GM12878 (cell line): ENCODE results near the gene DNAJC13. TPM values are rescaled to one million over a fixed set of nuclear protein-coding genes. Genes with fewer than 3 reads are reported as not detected.

Source experiments
- ATAC-seq: fragments of 200-7000 bp; cut with Tn5 transposase; 3 replicates; pipeline ENCODE4 v1.9.1; 2020; ENCODE audit warnings: mild to moderate bottlenecking, moderate library complexity
- BruUV-seq: library from RNA; stranded (reverse); fragments of 400-500 nt; replicated peaks from 2 replicates; lab custom pipeline; 2021; lab: Mats Ljungman, UMichigan
- CTCF ChIA-PET: fragments of 300-600 bp; sonication (Branson Sonifier 250); formaldehyde crosslinking; extraction: SDS; loops from one replicate; lab custom pipeline; 2021; ENCODE audit warnings: inconsistent platforms; lab: Yijun Ruan, JAX
- POLR2A ChIA-PET: fragments of 350-600 bp; formaldehyde crosslinking; extraction: SDS; loops from one replicate; lab custom pipeline; 2021; ENCODE audit warnings: inconsistent platforms; lab: Charles Lee
- RAD21 ChIA-PET: fragments of 300-600 bp; sonication (Branson Sonifier 250); formaldehyde crosslinking; loops from one replicate; lab custom pipeline; 2023; ENCODE audit warnings: antibody characterized with exemption; ENCODE audit not compliant: unreplicated experiment; lab: Charles Lee
- SMC1A ChIA-PET: fragments of 300-600 bp; sonication (Branson Sonifier 250); formaldehyde crosslinking; loops from one replicate; lab custom pipeline; 2023; ENCODE audit not compliant: unreplicated experiment, uncharacterized antibody; lab: Charles Lee
- DNase-seq: peaks from one replicate; pipeline ENCODE4 v3.0.0-alpha.2; 2011; ENCODE audit warnings: low read depth, low spot score
- FAIRE-seq: peaks from 3 replicates; lab custom pipeline; 2011; peaks lifted over from hg19 to GRCh38; lab: Jason Lieb, UNC
- H2AFZ ChIP-seq: 2 replicates; pipeline ENCODE4 v1.6.0; 2011; ENCODE audit warnings: low read depth, low read length, control low read depth; ENCODE audit not compliant: control insufficient read depth
- H3K27ac ChIP-seq: 2 replicates; pipeline ENCODE4 v1.5.1; 2011; ENCODE audit warnings: control low read depth; ENCODE audit not compliant: control insufficient read depth, insufficient read depth
- H3K27me3 ChIP-seq, 2 experiments: replicated peaks in 1 of 2; 2 replicates each; pipeline versions ENCODE4 v1.6.0 to v1.6.1; 2011; ENCODE audit warnings: low read length in 1 of 2; ENCODE audit not compliant: control insufficient read depth in 2 of 2, insufficient read depth in 2 of 2
- H3K36me3 ChIP-seq, 2 experiments: 2 replicates each; pipeline ENCODE4 v1.5.1; 2011; ENCODE audit warnings: low read length in 1 of 2; ENCODE audit not compliant: control insufficient read depth in 2 of 2, insufficient read depth in 2 of 2
- H3K4me1 ChIP-seq: 2 replicates; pipeline ENCODE4 v1.6.1; 2011; ENCODE audit warnings: mild to moderate bottlenecking, low read length, moderate library complexity, mixed read lengths; ENCODE audit not compliant: control insufficient read depth, insufficient read depth
- H3K4me2 ChIP-seq: 2 replicates; pipeline ENCODE4 v1.6.0; 2011; ENCODE audit warnings: control low read depth; ENCODE audit not compliant: control insufficient read depth, insufficient read depth
- H3K4me3 ChIP-seq: fragments of 200-600 bp; sonication (generic); 2 replicates; pipeline ENCODE4 v1.5.1; 2016
- H3K79me2 ChIP-seq: 2 replicates; pipeline ENCODE4 v1.6.0; 2011; ENCODE audit warnings: low read length; ENCODE audit not compliant: control insufficient read depth, insufficient read depth
- H3K9ac ChIP-seq: 2 replicates; pipeline ENCODE4 v1.8.0; 2011; ENCODE audit warnings: low read length, control low read depth, mixed read lengths; ENCODE audit not compliant: control insufficient read depth, insufficient read depth
- H3K9me3 ChIP-seq: replicated peaks from 3 replicates; pipeline ENCODE4 v1.5.1; 2011; ENCODE audit warnings: mild to moderate bottlenecking, low read length; ENCODE audit not compliant: control insufficient read depth, insufficient read depth
- H4K20me1 ChIP-seq: 2 replicates; pipeline ENCODE4 v1.6.0; 2011; ENCODE audit not compliant: control insufficient read depth, insufficient read depth
- ATF2 ChIP-seq: IDR thresholded peaks from 2 replicates; pipeline ENCODE4 v1.6.1; 2012; ENCODE audit warnings: low read length, inconsistent platforms
- CBX5 ChIP-seq: sonication (generic); IDR thresholded peaks from 2 replicates; pipeline ENCODE4 v1.6.1; 2016; ENCODE audit warnings: low read depth, moderate library complexity, mild to moderate bottlenecking, inconsistent platforms
- CHD1 ChIP-seq: IDR thresholded peaks from 2 replicates; pipeline ENCODE4 v1.6.1; 2012; ENCODE audit warnings: low read depth, low read length, improper control_type of control experiment
- CHD2 ChIP-seq: IDR thresholded peaks from 2 replicates; pipeline ENCODE4 v1.6.1; 2011; ENCODE audit warnings: low read depth, low read length, improper control_type of control experiment, borderline replicate concordance
- ETV6 ChIP-seq, 2 experiments: fragments of 450-650 bp in 1 of 2; IDR thresholded peaks in 1 of 2; conservative IDR thresholded peaks in 1 of 2; 2 replicates each; pipeline ENCODE4 v1.6.1; 2014; ENCODE audit warnings: antibody characterized with exemption in 1 of 2, borderline replicate concordance in 1 of 2, low read depth in 1 of 2, mild to moderate bottlenecking in 1 of 2, moderate library complexity in 1 of 2
- FOXK2 ChIP-seq: fragments of 450-650 bp; IDR thresholded peaks from 2 replicates; pipeline ENCODE4 v1.6.1; 2017; ENCODE audit warnings: mild to moderate bottlenecking, moderate library complexity
- HCFC1 ChIP-seq: fragments of 150-350 bp; IDR thresholded peaks from 2 replicates; pipeline ENCODE4 v1.6.1; 2014; ENCODE audit warnings: low read length
- JUNB ChIP-seq: IDR thresholded peaks from 2 replicates; pipeline ENCODE4 v1.6.1; 2016; ENCODE audit warnings: antibody characterized with exemption, mild to moderate bottlenecking
- MXI1 ChIP-seq: fragments of 150-350 bp; IDR thresholded peaks from 2 replicates; pipeline ENCODE4 v1.6.1; 2011; ENCODE audit warnings: low read depth, mild to moderate bottlenecking, inconsistent platforms, low read length, improper control_type of control experiment
- NFXL1 ChIP-seq: fragments of 450-650 bp; IDR thresholded peaks from 2 replicates; pipeline ENCODE4 v1.6.1; 2017; ENCODE audit warnings: antibody characterized with exemption, mild to moderate bottlenecking, borderline replicate concordance
- NR2C2 ChIP-seq: IDR thresholded peaks from 2 replicates; pipeline ENCODE4 v1.6.1; 2011; ENCODE audit warnings: borderline replicate concordance, low read depth; ENCODE audit not compliant: control insufficient read depth, insufficient read length
- TCF3 ChIP-seq: IDR thresholded peaks from 2 replicates; pipeline ENCODE4 v1.6.1; 2012; ENCODE audit warnings: low read depth, mild to moderate bottlenecking, low read length, borderline replicate concordance; ENCODE audit not compliant: insufficient read depth
- TCF7 ChIP-seq: IDR thresholded peaks from 2 replicates; pipeline ENCODE4 v1.6.1; 2014; ENCODE audit warnings: antibody characterized with exemption, borderline replicate concordance
- WRNIP1 ChIP-seq: IDR thresholded peaks from 2 replicates; pipeline ENCODE4 v1.6.1; 2011; ENCODE audit warnings: low read depth, low read length, improper control_type of control experiment, borderline replicate concordance
- ZNF274 ChIP-seq: IDR thresholded peaks from one replicate; pipeline ENCODE4 v1.8.0; 2011; ENCODE audit not compliant: insufficient read length, insufficient read depth
- ZSCAN29 ChIP-seq: fragments of 450-650 bp; IDR thresholded peaks from 2 replicates; pipeline ENCODE4 v1.6.1; 2017; ENCODE audit warnings: mild to moderate bottlenecking, moderate library complexity
- WGBS: methylation state at CpG from one replicate; pipeline ENCODE4 v1.1.6; 2016; ENCODE audit warnings: low lambda C conversion rate; ENCODE audit not compliant: insufficient replicate concordance, insufficient coverage; ENCODE audit errors: missing lambda C conversion rate; 5-methylcytosine and 5-hydroxymethylcytosine counted together
- in situ Hi-C: fragments of 300-500 bp; cut with MboI; formaldehyde crosslinking; loops from 9 replicates; pipeline ENCODE4 v1.14.3; 2018; ENCODE audit warnings: mixed read lengths
- intact Hi-C: fragments of 100-400 bp; cut with micrococcal nuclease; formaldehyde crosslinking; loops from one replicate; pipeline ENCODE4 v1.14.2; 2022; ENCODE audit not compliant: unreplicated experiment
- polyA plus RNA-seq, 11 experiments: library from polyadenylated mRNA; depleted of rRNA in 4 of 11; unstranded in 6 of 11; stranded (reverse) in 5 of 11; fragments of >200 nt; fragmentation: Nextera tagmentation in 4 of 11; fragmentation: Illumina TruSeq in 1 of 11; extraction: Ambion mirVana in 4 of 11; extraction: Trizol in 1 of 11; gene quantifications; 1 replicate in 1 of 11; 2 replicates in 10 of 11; pipeline versions ENCODE4 v1.2.1 to v1.2.3, GENCODE V29; 2011 to 2016; ENCODE audit warnings: inconsistent platforms in 2 of 11, missing spikeins in 2 of 11, low read depth in 1 of 11
- total RNA-seq, 4 experiments: library from RNA; depleted of rRNA in 3 of 4; stranded (reverse); fragments of >200 nt in 3 of 4; fragmentation: Illumina TruSeq in 1 of 4; extraction: Trizol in 1 of 4; gene quantifications; 2 replicates each; pipeline versions ENCODE4 v1.2.1 to v1.2.3, GENCODE V29; 2013 to 2021
- TF ChIP-seq, protein P1 (sequence below): fragments of 450-650 bp; formaldehyde crosslinking; IDR thresholded peaks from 2 replicates; pipeline ENCODE4 v1.4.0; 2020; ENCODE audit warnings: mild to moderate bottlenecking, moderate library complexity

Gene DNAJC13
- total and polyA plus RNA-seq, 10 of the 15 experiments (the other 5 are each of a cell fraction or from before 2014, with no cell fraction given), result 8.3 to 33.9 (median 17.0) TPM

GRCh38 chr3:132569580-132569979, 152.3 kb downstream of the DNAJC13 start (continued):
- TF ChIP-seq WRNIP1 (no peak), TCF7 (no peak)

GRCh38 chr3:132570016-132570415, 152.7 kb downstream of the DNAJC13 start:
- POLR2A ChIA-PET, result no interaction called here
- 75% methylated on average over 2 of the region's 2 CpGs for WGBS
- RAD21 ChIA-PET, result no interaction called here
- DNase-seq (no peak), FAIRE-seq (no peak), ATAC-seq (no peak)
- no TSS peak for BruUV-seq
- intact Hi-C loops, result no loop called here
- CTCF ChIA-PET, result interaction anchor here (2.0 kb wide), 1 partner anchor 34 kb away, joined by 8 read pairs; no protein-coding TSS in a partner anchor
- no peaks in the 10 kb centered on the region for H3K4me1 ChIP-seq
- no peaks in the 10 kb centered on the region for H3K27me3 ChIP-seq
- no peak overlapping the region for H2AFZ ChIP-seq
- no peaks in the 10 kb centered on the region for H3K79me2 ChIP-seq
- in situ Hi-C loops, result no loop called here
- no peaks in the 10 kb centered on the region for H3K9me3 ChIP-seq
- no peaks in the 10 kb centered on the region for H4K20me1 ChIP-seq
- no peak overlapping the region for H3K4me3 ChIP-seq
- TF ChIP-seq FOXK2, result no peak
- no peak for TF ChIP-seq HCFC1
- TF ChIP-seq JUNB, result no peak
- TF ChIP-seq MXI1, result no peak
- no peak for TF ChIP-seq ATF2
- no peak for TF ChIP-seq CHD2
- TF ChIP-seq ZNF274, result no peak
- no peak for TF ChIP-seq NR2C2
- TF ChIP-seq CHD1, result no peak
- no peak for TF ChIP-seq TCF3
- TF ChIP-seq ETV6 (conservative IDR thresholded peaks at IDR 0.05 in 1 of 2, IDR thresholded peaks at IDR 0.05 in 1 of 2; ENCODE audit: borderline replicate concordance in 1 of 2, low read depth in 1 of 2), result no peak
- TF ChIP-seq, protein P1, sequence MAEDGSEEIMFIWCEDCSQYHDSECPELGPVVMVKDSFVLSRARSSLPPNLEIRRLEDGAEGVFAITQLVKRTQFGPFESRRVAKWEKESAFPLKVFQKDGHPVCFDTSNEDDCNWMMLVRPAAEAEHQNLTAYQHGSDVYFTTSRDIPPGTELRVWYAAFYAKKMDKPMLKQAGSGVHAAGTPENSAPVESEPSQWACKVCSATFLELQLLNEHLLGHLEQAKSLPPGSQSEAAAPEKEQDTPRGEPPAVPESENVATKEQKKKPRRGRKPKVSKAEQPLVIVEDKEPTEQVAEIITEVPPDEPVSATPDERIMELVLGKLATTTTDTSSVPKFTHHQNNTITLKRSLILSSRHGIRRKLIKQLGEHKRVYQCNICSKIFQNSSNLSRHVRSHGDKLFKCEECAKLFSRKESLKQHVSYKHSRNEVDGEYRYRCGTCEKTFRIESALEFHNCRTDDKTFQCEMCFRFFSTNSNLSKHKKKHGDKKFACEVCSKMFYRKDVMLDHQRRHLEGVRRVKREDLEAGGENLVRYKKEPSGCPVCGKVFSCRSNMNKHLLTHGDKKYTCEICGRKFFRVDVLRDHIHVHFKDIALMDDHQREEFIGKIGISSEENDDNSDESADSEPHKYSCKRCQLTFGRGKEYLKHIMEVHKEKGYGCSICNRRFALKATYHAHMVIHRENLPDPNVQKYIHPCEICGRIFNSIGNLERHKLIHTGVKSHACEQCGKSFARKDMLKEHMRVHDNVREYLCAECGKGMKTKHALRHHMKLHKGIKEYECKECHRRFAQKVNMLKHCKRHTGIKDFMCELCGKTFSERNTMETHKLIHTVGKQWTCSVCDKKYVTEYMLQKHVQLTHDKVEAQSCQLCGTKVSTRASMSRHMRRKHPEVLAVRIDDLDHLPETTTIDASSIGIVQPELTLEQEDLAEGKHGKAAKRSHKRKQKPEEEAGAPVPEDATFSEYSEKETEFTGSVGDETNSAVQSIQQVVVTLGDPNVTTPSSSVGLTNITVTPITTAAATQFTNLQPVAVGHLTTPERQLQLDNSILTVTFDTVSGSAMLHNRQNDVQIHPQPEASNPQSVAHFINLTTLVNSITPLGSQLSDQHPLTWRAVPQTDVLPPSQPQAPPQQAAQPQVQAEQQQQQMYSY (CRISPR knock-in tag), result no peak
- no peak for TF ChIP-seq NFXL1
- TF ChIP-seq ZSCAN29, result no peak
- TF ChIP-seq CBX5, result no peak
- H3K4me2 ChIP-seq, result no peak overlapping the region
- H3K27ac ChIP-seq, result no peak overlapping the region
- SMC1A ChIA-PET, result no interaction called here
- no peak overlapping the region for H3K9ac ChIP-seq
- no peaks in the 10 kb centered on the region; a peak in 1 of 4 replicates for H3K36me3 ChIP-seq
